Spleen (tissue), 7 donors: Measurements from ENCODE around the gene LTBP1.

Experiments used
- CTCF ChIP-seq, 11 experiments: fragments of 200-600 bp in 7 of 11; fragments of 450-650 bp in 4 of 11; sonication (generic) in 4 of 11; IDR thresholded peaks in 8 of 11; conservative IDR thresholded peaks in 3 of 11; 1 replicate in 7 of 11; 2 replicates in 4 of 11; pipeline versions ENCODE4 v1.4.0 to v1.8.0; 2016 to 2021; ENCODE audit warnings: antibody characterized with exemption in 11 of 11, inconsistent platforms in 4 of 11, mild to moderate bottlenecking in 1 of 11
- POLR2A ChIP-seq, 3 donors: fragments of 450-650 bp; IDR thresholded peaks; one replicate each; pipeline ENCODE4 v1.5.1; 2017; ENCODE audit warnings: antibody characterized with exemption in 3 of 3, mild to moderate bottlenecking in 1 of 3
- POLR2AphosphoS5 ChIP-seq, 3 donors: sonication (generic); formaldehyde crosslinking; IDR thresholded peaks; one replicate each; pipeline ENCODE4 v1.5.1; 2017; ENCODE audit warnings: antibody characterized with exemption in 3 of 3
- donor health status: DM: no; HTN: no; CAD: no; lungs with moderate emphysema.
- donor health status: DM: no; HTN: no; CAD: no.
- donor health status: DM: no; HTN: no; CAD: no.

- no peak for TF ChIP-seq POLR2A (IDR thresholded peaks at IDR 0.05)
- no peak for TF ChIP-seq CTCF (IDR thresholded peaks at IDR 0.05 in 8 of 11, conservative IDR thresholded peaks at IDR 0.05 in 3 of 11)
- TF ChIP-seq POLR2AphosphoS5 (IDR thresholded peaks at IDR 0.05), result no peak
Measured at GRCh38 chr2:33322612-33323011, 375.9 kb downstream of the LTBP1 start.
